Urothelium cell line (cell line): ENCODE data around the gene SLC39A3.

Source experiments
- DNase-seq: peaks from one replicate; pipeline ENCODE4 v3.0.0; 2011; ENCODE audit warnings: low spot score, mixed read lengths
- FAIRE-seq: peaks from 2 replicates; lab custom pipeline; 2011; peaks lifted over from hg19 to GRCh38; lab: Jason Lieb, UNC

The SLC39A3 gene

DNA sequence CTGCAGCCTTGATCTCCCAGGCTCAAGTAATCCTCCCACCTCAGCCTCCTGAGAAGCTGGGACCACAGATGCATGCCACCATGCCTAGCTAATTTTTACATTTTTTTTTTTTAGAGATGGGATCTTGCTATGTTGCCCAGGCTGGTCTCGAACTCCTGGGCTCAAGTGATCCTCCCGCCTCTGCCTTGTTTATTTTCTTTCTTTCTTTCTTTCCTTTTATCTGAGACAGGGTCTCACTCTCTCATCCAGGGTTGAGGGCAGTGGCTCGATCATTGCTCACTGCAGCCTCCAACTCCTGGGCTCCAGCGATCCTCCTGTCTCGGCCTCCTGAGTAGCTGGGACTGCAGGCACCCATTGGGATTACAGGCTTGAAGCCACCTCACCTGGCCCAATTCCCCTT lies 33.6 kb downstream of the SLC39A3 start:
- DNase-seq (no peak), FAIRE-seq (no peak)

DNA sequence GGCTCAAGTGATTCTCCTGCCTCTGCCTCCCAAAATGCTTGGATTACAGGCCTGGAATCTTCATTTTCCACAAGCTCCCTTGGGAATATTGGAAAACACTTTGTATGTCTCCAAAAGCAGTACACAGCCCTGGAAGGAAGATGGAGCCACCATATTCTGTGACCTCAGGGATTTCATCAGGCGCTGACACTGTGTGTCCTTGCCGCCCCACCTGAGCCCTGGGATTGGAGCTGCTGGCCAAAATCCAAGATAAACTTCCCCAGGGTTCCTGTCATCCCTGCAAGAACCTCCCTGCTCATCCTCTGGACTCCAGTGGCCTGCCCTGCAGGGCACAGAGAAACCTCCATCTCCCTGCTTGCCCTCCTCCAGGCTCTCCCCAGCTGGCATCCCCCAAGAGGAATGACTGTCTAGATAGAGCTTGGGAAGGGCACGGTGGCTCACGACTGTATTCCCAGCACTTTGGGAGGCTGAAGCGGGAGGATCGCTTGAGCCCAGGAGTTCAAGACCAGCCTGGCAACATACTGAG lies 36.1 kb downstream of the SLC39A3 start:
- FAIRE-seq, result no peak
- no peak for DNase-seq

DNA sequence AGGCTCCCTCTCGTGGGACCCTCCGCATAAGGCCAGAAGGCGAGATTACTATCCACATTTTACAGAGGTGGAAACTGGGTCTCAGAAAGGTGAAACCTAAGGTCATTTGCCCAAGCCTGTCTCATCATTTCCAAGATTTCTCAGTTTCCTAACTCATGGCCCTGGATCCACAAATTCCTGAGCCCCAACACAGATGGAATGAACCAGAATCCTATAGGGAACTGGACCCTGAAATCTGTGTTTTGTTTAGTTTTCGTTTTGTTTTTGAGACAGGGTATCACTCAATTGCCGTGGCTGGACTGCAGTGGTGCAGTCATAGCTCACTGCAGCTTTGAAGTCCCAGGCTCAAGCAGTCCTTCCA lies 36.8 kb downstream of the SLC39A3 start:
- FAIRE-seq, result no peak
- no peak for DNase-seq

DNA sequence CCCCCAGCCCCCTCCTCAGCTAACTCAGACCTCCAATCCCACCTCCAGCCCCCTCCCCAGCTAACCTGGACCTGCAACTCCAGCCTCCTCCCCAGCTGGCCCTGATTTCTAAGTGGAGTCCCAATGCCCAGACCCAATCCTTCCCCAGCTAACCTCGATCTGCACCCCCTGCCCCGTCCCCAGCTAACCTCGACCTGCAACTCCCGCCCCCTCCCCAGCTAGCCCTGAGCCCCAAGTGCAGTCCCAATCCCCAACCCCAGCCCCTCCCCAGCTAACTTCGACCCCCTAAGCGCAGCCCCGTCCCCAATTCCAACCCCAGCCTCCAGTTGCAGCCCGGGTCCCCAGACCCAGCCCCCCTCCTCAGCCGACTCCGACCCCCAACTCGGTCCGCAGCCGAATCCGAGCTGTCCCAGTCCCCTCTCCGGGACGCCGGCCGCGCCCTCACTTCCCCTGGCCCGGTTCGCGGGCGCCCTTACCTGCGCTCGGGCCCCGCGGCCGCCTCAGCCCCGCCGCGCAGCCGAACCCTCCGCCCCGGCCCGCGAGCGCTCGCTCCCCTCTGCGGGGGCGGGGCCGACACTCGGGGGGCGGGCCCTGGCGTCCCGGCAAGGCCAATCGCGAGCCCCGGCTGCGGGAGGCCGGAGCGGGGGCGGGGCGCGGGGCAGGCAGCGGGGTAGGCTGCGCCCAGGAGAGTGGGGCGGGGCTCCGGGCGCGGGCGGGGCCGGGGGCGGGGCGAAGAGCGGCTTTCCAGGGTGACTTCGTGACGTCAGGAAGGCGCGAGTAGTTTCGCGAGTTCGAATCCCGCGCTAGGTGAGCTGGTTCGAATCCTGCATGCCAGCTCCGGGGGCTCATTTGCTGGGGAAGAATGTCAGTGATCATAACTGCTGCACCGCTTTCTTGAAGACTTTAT lies 37.4 kb downstream of the SLC39A3 start, which contains the start of gene GNG7:
Gene GNG7 (minus strand): TSS at position 525 of the 907 bp plus-strand sequence. CDS start 182,006 bp downstream, outside the sequence.
- FAIRE-seq, result no peak

DNA sequence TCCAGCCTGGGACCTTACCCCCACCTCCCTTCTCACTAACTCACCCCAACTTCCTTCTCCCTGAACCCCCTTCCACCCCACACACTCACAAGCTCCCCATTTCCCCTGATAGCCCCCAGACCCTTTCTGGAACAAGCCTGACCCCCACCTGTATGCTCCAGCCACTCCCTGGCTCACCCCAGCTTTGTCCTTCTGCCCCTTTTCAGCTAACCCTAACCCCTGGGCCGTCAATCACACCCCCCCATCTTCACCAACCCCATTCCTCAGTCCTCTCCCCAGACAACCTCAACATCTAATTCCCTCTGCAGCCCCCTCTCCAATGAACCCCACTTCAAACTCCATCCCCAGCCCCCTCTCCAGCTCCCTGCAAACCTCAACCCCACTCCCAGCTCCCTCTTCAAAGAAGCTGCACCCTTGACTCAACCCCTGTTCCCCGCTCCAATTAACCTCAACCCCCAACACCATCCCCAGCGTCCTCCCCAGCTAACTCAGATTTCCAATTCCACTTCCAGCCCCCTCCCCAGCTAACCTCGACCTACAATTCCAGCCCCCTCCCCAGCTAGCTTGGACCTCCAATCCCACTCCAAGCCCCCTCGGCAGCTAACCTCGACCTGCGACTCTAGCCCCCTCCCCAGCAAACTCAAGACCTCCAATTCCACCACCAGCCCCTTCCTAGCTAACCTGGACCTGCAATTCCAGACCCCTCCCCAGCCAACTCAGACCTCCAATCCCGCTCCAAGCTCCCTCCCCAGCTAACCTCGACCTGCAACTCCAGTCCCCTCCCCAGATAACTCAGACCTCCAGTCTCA lies 38.3 kb downstream of the SLC39A3 start:
- no peak for DNase-seq
- no peak for FAIRE-seq

More for the DNA sequence above, 37.4 kb downstream of the SLC39A3 start, which contains the start of gene GNG7:
- DNase-seq, result peak; percentile 99

DNA sequence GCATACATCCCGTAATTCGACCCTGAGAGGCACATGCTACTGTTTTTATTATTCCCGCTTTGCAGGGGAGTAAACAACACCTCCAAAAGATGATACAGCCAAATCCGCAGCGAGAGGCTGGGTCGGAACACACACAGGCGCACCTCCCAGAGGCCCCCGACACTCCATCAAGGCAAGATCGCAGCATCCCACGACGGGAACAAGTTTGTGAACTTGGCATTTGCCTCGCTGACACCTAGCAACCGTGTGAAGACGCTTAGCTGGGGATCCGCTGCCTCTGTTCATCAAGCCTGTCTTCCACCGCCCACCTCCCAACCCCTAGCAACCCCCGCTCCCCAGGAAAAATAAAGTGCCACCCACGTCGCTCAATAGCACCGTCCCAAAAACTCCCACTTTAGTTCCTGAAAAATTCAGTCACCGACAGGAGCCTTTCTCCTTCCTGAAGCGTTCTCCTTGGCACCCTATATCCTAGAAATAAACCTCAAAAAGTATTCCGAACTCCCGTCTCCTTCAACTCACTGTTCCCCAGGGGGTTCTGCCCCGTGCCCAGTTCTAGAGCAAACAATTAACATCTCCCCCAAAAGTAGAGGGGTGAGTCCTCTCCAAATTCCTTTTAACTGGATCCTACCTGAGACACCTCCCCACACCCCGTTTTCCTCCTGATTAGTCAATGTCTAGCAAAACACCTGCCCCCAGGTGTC lies 39.0 kb downstream of the SLC39A3 start:
- FAIRE-seq, result no peak
- no peak for DNase-seq

DNA sequence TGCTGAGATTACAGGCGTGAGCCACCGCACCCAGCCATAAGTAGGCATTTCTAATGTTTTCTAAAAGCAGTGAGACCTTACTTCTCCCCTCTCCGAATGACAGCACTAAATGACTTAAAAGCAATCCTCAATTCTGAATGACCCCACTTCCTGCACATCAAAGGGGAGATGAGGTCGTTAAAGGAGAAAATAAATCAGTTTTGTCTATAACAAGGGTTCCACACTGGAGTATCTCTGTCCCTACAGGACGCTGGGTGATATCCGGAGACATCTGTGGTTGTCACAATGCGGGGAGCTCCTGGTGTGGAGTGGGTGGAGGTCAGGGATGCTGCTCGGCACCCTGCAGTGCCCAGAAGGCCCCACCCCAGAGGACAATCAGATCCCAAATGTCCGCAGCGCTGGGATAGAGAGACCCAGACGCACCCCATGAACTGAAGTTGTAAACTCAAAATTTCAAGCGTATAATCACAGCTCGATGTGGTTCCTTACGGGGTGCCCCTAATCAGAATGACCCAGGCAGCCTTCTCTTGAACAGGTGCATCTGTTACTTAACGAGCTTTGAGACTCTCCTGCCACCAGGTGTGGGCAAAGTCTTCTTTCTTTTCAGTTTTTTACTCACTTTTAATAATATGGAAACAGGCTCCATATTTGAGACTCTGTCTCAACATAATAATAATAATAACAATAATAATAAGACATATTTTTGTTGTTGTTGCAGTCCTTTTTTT lies 40.2 kb downstream of the SLC39A3 start:
- DNase-seq (no peak), FAIRE-seq (no peak)

DNA sequence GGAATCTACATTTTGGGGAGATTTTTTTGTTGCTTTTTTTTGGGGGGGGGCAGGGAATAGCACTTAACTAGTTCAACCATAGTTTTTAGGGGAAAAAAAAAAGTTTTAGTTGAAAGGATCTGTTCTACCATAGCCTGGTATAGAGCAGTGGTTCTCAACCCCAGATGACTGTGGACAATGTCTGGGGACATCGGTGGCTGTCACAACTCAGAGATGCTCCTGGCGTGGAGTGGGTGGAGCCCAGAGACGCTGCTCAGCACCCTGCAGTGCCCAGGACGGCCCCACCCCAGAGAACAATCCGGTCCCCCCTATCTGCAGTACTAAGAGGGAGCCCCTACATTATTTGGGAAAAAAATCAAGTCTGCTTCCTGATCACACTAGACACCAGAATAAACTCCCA lies 45.6 kb downstream of the SLC39A3 start:
- no peak for FAIRE-seq

DNA sequence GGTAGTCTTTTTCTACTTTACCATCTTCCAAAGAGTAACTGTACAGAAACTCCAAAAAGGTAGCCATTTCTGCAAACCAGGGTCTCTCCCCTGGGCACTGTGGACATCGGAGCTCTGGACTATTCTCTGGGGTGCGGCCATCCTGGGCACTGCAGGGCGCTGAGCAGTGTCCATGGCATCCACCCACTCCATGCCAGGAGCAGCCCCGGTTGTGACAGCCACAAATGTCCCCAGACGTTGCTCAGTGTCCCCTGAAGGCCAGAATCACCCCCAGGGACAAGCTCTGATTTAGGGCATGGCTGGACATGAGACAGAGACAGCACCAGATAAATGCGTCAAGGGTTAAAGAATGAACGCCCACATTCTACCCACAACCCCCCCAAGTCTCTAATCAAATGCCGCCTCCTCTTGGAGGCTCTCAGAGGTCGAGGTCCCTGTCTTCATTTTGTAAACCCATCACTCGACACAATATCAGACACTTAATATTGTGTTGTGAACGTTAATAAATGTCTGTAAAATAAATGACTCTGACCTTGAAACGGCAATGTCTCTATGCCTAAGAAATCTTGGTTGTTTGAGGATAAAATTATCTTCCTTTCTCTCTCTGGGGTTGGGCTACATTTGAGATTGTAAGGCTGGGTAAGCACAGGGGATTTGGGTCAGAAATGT lies 46.2 kb downstream of the SLC39A3 start:
- DNase-seq, result no peak
- FAIRE-seq, result no peak

More for the DNA sequence above, 45.6 kb downstream of the SLC39A3 start:
- no peak for DNase-seq

DNA sequence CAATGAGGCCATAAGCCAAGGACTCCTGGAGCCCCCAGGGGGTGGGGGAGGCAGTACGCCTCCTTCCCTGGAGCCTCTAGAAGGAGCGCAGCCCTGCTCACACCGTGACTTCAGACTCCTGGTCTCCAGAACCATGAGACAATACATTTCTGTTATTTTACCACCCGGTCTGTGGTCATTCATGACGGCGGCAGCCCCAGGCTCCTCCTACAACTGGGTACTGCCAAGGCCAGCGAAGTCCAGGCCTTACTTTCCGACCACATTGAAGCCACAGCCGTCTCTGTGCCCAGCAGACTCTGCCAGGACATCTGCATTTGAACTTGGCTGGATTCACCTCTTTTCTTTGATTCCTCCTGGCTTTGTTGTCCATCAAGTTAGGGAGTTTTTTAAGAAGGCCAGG lies 47.9 kb downstream of the SLC39A3 start:
- FAIRE-seq, result no peak
- no peak for DNase-seq

DNA sequence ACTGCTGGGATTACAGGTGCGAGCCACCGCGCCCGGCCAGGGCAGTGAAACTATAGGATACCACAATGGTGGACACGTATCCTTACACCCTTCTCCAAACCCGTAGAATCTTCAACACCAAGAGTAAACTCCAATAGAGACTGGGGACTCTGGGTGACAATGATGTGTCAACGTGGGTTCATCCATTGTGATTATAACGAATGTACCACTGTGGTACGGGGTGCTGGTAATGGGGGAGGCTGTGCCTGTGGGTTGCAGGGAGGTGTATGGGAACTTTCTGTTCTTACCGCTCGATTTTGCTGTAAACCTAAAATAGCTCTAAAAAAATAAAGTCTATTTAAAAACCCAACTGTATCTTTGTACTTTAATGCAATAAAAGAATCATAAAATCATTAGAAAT lies 49.0 kb downstream of the SLC39A3 start:
- DNase-seq, result no peak
- no peak for FAIRE-seq

DNA sequence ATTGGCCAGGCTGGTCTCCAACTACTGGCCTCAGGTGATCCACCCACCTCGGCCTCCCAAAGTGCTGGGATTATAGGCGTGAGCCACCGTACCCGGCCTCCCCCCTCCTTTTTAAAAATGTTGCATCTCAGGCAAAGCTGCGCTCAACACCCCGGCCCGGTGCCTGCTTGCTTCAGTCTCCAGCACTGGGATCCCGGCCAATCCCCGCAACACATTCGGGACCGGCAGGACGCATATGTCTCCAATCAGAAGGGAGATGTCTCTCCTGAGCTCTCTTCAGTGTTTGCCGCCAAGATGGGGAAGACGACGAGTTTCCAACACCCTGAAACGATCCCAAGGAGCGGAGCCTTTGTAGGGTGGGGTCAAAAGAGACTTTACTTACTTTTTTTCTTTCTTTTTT lies 53.5 kb downstream of the SLC39A3 start:
- no peak for DNase-seq
- FAIRE-seq, result no peak

DNA sequence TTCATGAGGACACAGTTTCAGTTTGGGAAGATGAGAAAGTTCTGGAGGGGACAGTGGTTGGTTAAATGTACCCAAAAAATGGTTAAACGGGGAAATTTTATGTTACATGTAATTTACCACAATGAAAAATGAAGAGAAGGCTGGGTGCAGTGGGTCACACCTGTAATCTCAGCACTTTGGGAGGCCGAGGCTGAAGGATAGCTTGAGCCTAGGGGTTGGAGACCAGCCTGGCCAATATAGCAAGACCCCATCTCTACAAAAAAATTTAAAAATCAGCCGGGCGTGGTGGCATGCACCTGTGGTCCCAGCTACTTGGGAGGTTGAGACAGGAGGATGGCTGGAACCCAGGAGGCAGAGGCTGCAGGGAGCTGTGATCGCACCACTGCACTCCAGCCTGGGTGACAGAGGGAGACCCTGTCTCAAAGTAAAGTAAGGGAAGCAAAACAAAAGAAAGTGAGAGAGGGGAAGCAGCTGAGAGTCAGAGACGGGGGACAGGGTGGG lies 54.6 kb downstream of the SLC39A3 start:
- FAIRE-seq, result no peak
- no peak for DNase-seq

DNA sequence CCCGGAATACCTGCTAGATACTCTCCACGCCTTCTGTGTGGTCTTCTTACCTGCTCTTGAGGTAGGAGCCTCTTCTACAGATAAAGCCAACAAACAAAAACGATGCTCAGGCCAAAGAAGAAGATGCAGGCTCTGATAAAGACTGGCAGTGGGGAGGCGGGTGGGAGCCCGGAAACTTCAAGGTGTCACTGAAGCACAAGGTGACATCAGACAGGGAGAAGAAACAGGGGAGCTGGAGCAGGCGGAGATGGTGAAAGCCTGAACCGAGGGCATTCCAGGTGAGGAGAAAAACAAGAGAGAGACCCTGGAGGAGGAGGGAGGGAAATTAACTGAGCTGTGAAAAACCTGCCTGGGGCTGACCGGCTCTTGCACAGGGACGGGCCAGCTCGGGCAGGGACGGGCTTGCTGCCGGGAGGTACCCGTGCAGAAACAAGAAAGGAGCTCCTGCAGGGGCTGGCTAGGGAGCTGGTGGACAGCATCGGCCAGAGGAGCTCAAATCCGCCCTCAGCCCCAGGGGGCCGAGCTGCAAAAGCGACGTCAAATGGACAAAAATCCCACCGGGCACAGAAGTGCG lies 56.3 kb downstream of the SLC39A3 start:
- FAIRE-seq (no peak), DNase-seq (no peak)
